SW480 (cell line): ENCODE data around the gene ILK.

ENCODE experiments used
- DNase-seq: peaks from one replicate; pipeline ENCODE4 v3.0.0-alpha.2; 2016; ENCODE audit warnings: low spot score

ILK gene

GRCh38 chr11:6607190-6607795 is 3.7 kb downstream of the ILK start:
- no peak for DNase-seq

GRCh38 chr11:6608011-6608410 is 4.4 kb downstream of the ILK start:
- DNase-seq, result no peak

GRCh38 chr11:6608726-6609501 is 5.3 kb downstream of the ILK start:
- DNase-seq, result no peak

GRCh38 chr11:6609502-6610015 is 6.0 kb downstream of the ILK start:
- DNase-seq, result no peak

GRCh38 chr11:6610591-6610990 is 7.0 kb downstream of the ILK start:
- DNase-seq, result no peak

GRCh38 chr11:6611092-6611962 is 7.8 kb downstream of the ILK start:
- DNase-seq, result no peak

GRCh38 chr11:6611963-6612212 is 8.3 kb downstream of the ILK start:
- DNase-seq, result no peak

GRCh38 chr11:6612213-6613041 is 8.9 kb downstream of the ILK start, which contains the start of gene TAF10:
Gene TAF10 (minus strand): TSS chr11:6612216. CDS start chr11:6612189, 27 bp downstream.
- DNase-seq, result peak; percentile 97

GRCh38 chr11:6613496-6613895 is 9.9 kb downstream of the ILK start:
- no peak for DNase-seq

- no peak for DNase-seq
Measured at GRCh38 chr11:6614446-6614845, 10.9 kb downstream of the ILK start.

GRCh38 chr11:6615046-6615445 is 11.5 kb downstream of the ILK start:
- DNase-seq, result no peak

GRCh38 chr11:6615882-6616585 is 12.5 kb downstream of the ILK start:
- no peak for DNase-seq

GRCh38 chr11:6616596-6617250 is 13.1 kb downstream of the ILK start:
- DNase-seq, result no peak

- DNase-seq, result no peak
Measured at GRCh38 chr11:6617315-6617781, 13.8 kb downstream of the ILK start.

GRCh38 chr11:6618117-6619003 is 14.8 kb downstream of the ILK start:
- DNase-seq, result peak; percentile 21

GRCh38 chr11:6619004-6619745 is 15.6 kb downstream of the ILK start, which contains the start of gene TPP1:
Gene TPP1 (minus strand): TSS chr11:6619422. CDS start chr11:6619400, 22 bp downstream.
- peak; percentile 95 for DNase-seq

- no peak for DNase-seq
Measured at GRCh38 chr11:6620636-6621035, 17.1 kb downstream of the ILK start.

GRCh38 chr11:6621711-6622211 is 18.2 kb downstream of the ILK start:
- DNase-seq, result no peak
